ENCODE data around the gene NDN.
A peak's percentile ranks its signal among the peaks of the same experiment; 100 is the strongest.
"Not testable (repeated sequence)": the region's sequence is repeated elsewhere in the genome, so short reads cannot be mapped to it uniquely, and the experiment has no call there.

The NDN gene, protein sequence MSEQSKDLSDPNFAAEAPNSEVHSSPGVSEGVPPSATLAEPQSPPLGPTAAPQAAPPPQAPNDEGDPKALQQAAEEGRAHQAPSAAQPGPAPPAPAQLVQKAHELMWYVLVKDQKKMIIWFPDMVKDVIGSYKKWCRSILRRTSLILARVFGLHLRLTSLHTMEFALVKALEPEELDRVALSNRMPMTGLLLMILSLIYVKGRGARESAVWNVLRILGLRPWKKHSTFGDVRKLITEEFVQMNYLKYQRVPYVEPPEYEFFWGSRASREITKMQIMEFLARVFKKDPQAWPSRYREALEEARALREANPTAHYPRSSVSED

DNA sequence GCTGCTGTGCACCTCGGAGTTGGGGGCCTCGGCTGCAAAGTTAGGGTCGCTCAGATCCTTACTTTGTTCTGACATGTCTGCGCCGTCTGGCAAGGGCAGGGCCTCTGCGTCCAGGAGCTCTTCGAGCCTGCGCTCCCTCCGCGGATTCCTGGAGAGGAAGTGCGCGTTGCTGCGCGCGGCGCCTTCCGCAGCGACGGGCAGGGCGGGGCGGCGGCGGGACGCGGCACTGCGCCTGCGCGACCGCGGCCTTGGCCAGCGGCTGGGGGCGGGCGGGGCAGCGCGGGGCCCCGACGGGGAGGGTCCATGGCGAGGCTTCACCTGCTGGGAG is at the start of gene NDN:
TSS of gene NDN (minus strand) at position 163 of the 328 bp plus-strand sequence. CDS start at position 75, 88 bp downstream.
- DNase-seq (ENCODE audit: low spot score) = no peak

DNA sequence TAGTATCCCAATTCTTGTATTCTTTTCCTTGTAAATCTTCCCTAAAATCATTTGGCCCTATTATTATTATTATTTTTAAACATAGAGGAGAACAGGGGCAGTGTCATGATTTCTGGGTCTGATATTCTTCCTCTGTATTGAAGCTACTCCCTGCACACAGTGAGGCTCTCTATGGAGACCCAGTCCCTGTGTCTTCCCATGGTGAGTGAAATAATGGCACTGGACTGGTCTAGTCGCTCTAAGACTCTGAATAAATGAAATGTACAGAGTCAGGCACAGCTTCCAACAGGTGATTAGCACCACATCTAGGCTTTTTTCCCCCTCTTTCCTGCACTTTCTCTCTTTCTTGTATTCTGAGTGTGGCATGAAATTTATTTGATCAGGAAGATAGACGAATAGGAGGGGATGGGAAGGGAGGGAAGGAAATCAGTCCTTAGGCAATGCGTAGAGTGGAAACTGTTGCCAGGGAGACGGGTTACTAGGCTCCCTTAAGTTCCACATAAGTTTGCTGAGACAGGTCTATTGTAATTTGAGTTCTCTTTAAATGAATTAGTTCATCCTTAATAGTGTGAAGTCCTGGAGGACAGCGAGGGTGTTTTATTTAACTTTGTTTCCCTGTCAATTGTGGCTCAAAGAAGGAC is 49.0 kb upstream of the NDN start:
- DNase-seq (ENCODE audit: low spot score) = no peak

DNA sequence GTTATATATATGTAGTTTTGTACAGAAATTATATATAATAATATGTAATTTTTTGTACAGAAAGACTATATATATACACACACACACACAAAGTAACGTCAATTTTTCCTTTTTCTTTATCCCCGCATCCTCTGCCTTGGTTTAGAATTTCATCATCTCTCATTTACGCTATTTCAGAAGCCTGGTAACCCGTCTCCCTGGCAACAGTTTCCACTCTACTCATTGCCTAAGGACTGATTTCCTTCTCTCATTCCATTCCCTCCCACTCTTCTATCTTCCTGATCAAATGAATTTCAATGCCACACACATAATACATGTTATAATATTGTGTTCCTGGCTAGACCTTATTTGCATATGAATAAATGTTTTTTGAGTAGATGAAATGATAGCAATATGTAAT is 47.8 kb upstream of the NDN start:
- DNase-seq (ENCODE audit: low spot score) = no peak

DNA sequence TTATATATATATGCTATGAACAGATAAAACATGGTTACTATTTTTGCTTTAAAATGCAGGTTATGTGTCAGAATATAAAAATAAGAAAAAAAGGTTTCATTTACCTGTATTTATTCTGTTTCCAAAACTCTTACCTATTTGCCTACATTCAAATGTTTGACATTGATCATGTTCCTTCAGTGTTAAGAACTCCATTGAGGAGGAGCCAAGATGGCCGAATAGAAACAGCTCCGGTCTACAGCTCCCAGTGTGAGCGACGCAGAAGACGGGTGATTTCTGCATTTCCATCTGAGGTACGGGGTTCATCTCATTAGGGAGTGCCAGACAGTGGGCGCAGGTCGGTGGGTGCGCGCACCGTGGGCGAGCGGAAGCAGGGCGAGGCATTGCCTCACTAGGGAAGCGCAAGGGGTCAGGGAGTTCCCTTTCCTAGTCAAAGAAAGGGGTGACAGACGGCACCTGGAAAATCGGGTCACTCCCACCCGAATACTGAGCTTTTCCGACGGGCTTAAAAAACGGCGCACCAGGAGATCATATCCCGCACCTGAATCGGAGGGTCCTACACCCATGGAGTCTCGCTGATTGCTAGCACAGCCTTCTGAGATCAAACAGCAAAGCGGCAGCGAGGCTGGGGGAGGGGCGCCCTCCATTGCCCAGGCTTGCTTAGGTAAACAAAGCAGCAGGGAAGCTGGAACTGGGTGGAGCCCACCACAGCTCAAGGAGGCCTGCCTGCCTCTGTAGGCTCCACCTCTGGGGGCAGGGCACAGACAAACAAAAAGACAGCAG is 27.0 kb upstream of the NDN start:
- not testable (repeated sequence) for DNase-seq (ENCODE audit: low spot score)

DNA sequence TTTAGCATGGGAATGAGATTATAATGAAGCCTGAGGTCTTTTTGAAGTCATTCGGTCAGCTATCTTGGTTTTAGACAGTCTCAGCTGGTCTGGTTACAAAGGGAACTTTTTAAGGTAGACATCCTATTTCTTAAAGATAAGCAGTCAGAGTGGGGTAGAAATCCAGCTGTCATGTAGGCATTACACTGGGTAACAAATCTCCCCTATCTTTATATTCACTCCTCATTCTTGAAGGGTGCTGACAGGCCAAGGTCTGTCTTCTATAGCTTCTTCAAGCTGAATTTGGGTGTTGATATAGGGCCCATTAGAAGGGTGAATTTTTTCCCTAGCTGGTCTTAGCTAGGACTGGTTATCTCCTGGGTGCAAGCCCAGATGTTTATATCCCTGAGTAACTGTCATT is 21.2 kb upstream of the NDN start:
- no peak for DNase-seq (ENCODE audit: low spot score)

DNA sequence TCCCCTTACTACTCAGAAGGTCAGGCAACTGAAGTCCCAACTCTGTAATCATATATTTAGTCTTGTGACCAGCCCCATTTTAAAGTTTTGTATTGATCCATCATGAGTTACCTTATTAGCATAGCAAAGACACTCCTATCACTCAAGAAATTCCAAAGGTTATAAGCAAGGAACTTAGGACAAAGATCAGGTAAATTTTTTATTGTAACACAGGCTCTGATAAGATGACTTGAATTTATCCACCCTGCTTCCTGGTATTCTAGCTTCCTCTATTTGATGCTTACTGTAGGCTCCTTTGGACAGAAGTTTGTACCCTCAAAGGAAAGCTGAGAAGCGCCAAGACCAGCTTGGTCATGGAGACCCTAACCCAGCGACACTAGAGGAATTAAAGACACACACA is 8.2 kb upstream of the NDN start:
- DNase-seq (ENCODE audit: low spot score) = no peak

DNA sequence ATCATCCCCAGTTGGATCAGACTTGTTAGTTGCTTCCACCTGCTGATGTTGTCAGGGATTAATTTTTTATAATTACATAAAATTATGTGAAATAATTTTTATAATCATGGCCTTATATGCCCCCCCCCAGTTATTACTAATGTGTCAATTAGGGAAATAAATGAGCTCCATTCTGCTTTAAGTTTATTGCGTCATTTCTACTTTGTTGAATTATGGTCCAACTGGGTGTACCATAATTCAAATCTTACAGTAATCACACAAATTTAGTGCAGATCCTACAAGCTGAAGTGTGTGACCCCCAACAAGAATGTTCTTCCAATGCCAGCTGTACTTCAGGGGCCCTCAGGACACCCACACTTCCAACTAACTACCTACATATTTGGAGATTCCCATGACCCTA is 7.5 kb upstream of the NDN start:
- DNase-seq (ENCODE audit: low spot score) = no peak

DNA sequence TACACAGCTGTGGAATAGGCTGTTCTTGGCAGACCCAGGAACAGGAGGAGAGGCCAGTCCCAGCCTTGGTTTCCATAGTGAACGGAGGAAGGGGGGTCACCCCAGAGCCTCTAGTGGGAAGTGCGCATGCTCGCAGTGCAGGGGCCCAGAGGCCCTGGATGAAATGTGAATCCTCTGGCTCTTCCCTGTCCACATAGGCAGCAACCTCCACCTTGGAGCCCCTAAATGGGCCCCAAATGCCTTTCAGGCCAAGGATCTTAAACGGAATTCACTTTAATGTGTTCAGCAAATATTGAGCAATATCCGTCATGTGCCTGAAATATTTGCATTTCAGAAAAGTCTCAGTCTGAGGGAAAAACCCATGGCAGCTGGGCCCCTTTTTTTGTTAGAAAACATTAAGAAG is 3.3 kb upstream of the NDN start:
- no peak for DNase-seq (ENCODE audit: low spot score)

DNA sequence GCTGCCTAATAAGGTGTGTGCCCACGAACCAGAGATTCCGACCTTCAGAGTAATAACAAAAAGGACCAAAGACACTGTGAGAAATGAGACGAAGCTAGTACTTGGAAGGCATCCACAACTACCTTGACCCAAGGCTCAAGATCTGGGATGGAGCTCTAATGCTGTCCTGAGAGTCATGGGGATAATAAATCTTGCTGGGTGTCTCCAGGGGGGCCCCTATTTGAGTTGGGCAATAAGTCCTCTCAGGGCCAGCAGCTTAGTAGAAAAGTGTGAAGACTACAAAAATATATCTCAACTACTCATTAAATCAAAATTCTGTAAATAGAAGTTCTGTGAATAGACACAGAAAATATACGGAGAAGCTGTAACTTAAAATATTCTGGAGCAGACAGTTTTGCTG is 2.9 kb upstream of the NDN start:
- no peak for DNase-seq (ENCODE audit: low spot score)

DNA sequence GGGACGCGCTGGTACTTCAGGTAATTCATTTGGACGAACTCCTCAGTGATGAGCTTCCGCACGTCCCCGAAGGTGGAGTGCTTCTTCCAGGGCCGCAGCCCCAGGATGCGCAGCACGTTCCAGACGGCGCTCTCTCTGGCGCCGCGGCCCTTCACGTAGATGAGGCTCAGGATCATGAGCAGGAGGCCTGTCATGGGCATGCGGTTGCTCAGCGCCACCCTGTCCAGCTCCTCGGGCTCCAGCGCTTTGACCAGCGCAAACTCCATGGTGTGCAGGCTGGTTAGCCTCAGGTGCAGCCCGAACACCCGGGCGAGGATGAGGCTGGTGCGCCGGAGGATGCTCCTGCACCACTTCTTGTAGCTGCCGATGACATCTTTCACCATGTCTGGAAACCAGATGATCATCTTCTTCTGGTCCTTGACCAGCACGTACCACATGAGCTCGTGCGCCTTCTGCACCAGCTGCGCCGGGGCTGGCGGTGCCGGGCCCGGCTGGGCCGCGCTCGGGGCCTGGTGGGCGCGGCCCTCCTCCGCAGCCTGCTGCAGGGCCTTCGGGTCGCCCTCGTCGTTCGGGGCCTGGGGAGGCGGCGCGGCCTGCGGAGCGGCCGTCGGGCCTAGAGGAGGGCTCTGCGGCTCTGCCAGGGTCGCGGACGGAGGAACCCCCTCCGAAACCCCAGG is 501 bp downstream of the NDN start:
- DNase-seq (ENCODE audit: low spot score) = no peak

DNA sequence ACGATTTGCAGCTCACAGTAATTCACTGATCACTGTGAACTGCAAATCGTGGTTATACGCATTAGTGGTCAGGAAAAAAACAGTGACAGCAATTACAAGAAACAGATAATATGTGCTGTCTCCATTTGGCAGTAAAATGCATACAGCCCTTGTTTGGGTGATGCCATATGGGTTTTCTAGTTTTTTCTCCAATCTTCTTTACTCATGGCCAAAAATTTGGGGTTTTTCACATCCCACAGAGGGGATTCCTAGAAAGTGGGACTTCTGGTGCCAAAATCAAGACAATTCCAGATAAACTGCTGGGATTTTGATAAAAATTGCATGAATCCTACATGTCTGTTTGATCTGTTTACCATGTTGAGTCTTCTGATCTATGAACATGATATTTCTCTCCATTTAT is 15.6 kb downstream of the NDN start:
- DNase-seq (ENCODE audit: low spot score) = no peak

DNA sequence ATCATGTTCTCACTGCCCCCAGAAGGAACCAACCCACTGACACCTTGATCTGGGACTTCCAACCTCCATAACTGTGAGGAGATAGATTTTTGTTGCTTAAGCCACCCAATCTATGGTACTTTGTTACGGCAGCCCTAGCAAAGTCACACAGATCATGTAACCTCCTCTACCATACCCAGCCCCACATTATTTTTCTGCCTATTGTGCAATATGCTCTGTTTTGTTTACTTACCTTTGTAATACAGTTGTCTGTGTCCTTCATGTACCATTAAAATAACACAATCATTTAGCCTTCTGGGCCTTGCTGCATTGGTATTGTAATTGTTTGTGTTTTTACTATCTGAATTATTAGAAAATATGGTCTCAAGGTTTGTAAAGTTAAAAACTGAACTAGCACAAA is 16.1 kb downstream of the NDN start:
- no peak for DNase-seq (ENCODE audit: low spot score)

DNA sequence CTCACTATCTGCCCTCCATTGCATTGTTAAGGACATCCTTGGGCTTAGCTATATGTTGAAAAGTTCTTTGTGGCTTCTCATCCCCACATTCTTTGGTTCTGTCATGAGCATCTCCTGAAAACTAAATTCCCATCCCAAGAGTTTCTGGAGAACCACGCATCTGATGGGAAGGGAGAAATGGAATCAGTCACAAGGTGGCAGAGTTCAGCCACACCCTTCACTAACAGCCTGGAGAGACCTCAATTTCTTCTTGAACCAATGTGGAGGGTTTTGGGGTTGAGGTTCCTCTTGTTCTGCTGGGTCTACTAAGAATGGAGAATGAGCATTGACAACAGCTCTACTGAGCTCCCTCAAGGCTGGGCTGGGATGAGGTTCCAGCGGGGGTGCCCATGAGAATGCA is 23.9 kb downstream of the NDN start:
- DNase-seq (ENCODE audit: low spot score) = no peak

DNA sequence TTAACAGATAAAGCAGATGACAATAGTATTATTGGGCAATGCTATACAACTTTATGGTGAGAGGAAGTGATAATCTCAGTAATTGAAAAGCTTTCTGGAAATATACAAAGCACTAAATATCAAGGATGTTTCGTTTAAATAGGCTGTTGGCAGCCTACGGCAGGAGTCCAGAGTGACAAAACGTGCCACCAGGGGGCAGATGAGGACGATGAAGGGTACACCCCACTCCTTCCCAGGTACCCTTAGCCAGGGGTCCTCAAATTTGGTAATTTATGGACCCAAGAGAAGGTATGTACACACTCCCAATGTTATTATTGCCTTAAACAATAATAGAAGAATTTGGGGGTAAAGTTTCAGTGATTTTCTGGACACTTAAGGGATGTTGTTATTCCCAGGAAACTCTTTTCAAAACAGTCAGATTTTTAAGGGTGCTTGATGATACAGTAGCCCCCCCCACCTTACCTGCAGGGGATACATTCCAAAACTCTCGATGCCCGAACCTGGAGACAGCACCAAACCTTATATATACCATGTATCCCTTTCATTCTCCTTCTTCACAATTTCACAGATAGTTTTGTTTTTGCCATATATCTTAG is 38.1 kb downstream of the NDN start:
- peak; percentile 5 for DNase-seq (ENCODE audit: low spot score)

DNA sequence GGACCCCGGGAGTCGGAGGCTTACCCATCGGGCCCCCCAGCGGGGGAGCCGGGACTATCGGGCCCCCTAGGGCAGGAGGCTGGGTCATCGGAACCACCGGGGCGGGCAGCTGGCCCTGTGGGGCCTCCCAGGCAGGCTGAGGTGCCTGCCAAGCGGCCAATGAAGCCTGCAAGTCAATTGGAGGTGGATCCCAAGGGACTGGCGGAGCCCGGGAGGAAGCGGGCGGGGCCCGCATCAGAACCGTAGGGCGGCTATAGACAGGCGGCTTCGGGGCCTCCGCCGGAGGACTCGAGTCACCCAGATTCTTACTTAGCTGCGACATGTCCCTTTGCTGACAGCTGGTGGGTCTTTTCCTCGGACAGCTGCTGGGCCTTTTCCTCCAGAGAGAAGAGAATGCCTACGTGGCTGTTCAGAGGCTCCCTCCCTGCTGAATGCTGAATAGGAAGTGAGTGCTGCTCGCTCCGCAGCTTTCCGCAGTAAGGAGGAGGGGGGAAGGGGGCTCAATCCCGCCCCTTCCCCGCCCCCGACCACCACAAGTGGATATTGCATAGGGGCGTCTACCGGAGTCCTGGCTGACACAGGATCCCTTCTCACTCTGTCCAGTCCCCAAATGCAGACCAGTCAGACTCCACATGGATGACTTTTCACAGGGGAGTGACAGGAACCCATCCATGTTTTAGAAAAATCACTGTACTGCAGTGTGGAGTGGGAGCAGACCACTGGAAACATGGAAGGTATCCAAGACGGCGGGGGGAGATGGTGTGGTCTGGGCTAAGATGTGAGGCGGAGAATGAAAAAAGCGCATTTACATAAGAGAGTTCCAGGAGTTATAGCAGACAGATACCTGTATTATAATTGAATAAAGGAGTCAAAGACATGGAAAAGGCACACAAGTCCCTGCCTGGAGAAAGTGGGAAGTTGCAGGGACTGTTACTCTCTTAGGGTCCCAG is 39.4 kb downstream of the NDN start, which contains the start of gene MAGEL2:
TSS of gene MAGEL2 (minus strand) at position 447 of the 950 bp plus-strand sequence. CDS start at position 322, 125 bp downstream.
- no peak for DNase-seq (ENCODE audit: low spot score)

DNA sequence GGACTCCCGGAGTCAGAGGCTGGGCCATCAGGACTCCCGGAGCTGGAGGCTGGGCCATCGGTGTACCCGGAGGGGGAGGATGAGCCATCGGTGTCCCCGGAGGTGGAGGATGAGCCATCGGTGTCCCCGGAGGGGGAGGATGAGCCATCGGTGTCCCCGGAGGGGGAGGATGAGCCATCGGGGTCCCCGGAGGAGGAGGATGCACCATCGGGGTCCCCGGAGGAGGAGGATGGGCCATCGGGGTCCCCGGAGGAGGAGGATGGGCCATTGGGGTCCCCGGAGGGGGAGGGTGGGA is 40.2 kb downstream of the NDN start:
- DNase-seq (ENCODE audit: low spot score) = no peak

DNA sequence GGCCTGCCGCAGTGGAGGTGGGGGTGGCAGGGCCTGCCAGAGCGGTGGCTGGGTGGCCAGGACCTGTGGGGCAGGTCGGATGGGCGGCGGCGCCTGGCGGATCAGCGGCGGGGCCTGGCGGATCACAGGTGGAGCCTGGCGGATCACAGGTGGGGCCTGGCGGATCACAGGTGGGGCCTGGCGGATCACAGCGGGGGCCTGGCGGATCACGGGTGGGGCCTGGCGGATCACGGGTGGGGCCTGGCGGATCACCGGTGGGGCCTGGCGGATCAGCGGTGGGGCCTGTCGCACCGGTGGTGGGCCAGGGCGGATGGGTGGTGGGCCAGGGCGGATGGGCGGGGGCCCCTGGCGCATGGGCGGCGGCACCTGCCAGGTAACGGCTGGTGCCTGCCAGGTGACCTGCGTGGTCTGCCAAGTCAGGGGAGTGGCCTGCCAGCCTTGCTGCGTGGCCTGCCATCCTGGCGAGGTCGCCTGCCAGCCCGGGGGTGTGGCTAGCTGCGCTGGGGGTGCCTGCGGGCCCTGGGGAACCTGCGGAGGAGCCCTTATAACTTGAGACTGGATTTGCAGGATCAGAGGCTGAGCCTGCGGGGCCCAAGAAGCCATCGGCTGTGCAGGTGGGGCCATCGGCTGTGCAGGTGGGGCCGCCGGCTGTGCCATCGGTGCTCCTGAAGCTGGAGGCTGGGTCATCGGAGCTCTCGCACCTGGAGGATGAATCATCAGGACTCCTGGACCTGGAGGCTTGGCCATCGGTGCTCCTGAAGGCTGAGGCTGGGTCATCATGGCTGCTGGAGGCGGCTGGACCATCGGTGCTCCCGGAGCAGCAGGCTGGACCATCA is 40.7 kb downstream of the NDN start:
- no peak for DNase-seq (ENCODE audit: low spot score)

DNA sequence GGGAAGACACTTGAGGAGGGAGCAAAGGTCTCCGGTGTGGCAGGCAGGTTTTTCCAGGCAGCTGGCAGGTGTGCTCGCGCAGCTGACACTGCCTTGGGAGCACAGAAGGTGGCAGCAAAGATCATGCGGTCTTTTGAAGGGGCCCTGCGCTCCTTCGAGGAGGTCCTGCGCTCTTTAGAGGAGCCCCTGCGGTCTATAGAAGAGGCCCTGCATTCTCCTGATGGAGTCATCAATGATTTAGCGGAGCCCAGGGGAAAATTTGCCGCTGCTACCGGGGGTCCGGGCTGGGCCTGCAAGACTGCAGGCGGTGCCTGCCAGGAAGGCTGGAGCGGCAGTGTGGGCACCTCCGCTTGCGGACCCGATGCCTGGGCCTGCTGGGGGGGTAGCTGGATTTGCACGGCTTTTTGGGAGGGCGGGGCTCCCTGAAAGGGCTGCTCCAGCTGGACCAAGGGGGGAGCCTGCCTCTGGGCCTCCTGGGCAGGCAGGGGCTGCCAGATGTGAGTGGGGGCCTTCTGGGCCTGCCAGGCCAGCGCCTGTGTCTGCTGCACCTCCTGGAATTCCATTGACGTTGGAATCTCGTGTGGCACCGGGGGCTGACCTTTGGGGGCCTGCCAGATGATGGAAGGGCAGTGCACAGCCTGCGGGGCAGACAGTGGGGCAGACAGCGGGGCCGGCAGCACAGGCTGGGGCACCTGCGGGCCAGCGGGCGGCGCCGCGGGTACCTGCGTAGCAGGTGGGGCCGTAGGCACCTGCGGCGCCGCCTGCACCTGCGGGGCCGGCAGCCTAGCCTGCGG is 41.5 kb downstream of the NDN start:
- no peak for DNase-seq (ENCODE audit: low spot score)

DNA sequence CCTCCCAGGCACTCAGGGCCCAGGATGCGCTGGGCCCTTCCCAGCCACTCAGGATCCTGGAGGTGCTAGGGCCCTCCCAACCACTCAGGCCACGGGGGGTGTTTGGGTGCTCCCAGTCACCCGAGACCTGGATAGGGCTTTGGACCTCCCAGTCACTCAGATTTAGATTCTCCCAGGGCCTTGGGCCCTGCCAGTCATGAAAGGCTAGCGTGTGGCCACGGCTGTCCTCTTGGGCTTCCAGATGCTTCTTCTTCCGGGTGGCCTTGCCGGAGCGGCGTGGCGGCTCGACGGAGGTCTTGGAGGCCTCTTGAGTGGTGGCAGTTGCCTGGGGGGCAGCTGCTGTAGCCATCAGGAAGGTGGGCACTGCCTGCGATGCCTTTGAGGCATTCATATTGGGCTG is 42.3 kb downstream of the NDN start:
- no peak for DNase-seq (ENCODE audit: low spot score)
